AG04450 (cell line): ENCODE results near the gene DEGS2. TPM values are rescaled to one million over a fixed set of nuclear protein-coding genes. Genes with fewer than 3 reads are reported as not detected.
"Not testable (repeated sequence)": the region's sequence is repeated elsewhere in the genome, so short reads cannot be mapped to it uniquely, and the experiment has no call there.

ENCODE experiments used
- CTCF ChIA-PET: fragments of 300-600, 350-600 bp; formaldehyde crosslinking; extraction: SDS; loops from one replicate; lab custom pipeline; 2022; ENCODE audit warnings: antibody characterized with exemption, inconsistent platforms; lab: Charles Lee
- POLR2A ChIA-PET: fragments of 350-600 bp; formaldehyde crosslinking; extraction: SDS; loops from one replicate; lab custom pipeline; 2021; ENCODE audit warnings: antibody characterized with exemption, inconsistent platforms; lab: Yijun Ruan, JAX
- DNase-seq: peaks from one replicate; pipeline ENCODE4 v3.0.0-alpha.2; 2011; ENCODE audit warnings: low read depth, low spot score
- H3K27ac ChIP-seq: one replicate; pipeline ENCODE4 v1.5.1; 2012; ENCODE audit warnings: low read depth, low read length, control low read depth
- H3K27me3 ChIP-seq: one replicate; pipeline ENCODE4 v1.6.0; 2012; ENCODE audit warnings: low read length; ENCODE audit not compliant: control insufficient read depth, insufficient read depth
- H3K4me3 ChIP-seq: 2 replicates; pipeline ENCODE4 v1.5.1; 2011; ENCODE audit warnings: mild to moderate bottlenecking, low read depth, low read length, control low read depth
- H3K9me3 ChIP-seq: 2 replicates; pipeline ENCODE4 v1.5.1; 2012; ENCODE audit warnings: low read length; ENCODE audit not compliant: control insufficient read depth, insufficient read depth
- CTCF ChIP-seq: IDR thresholded peaks from 2 replicates; pipeline ENCODE4 v1.5.1; 2011; ENCODE audit warnings: low read depth, low read length, control low read depth, inconsistent platforms
- polyA minus RNA-seq: library from RNA; depleted of rRNA, polyadenylated mRNA; stranded (reverse); fragments of >200 nt; gene quantifications from 2 replicates; pipeline ENCODE4 v1.2.3, GENCODE V29; 2011; rRNA and poly(A)+ RNA removed
- polyA plus RNA-seq: library from polyadenylated mRNA; depleted of rRNA; stranded (reverse); fragments of >200 nt; gene quantifications from 2 replicates; pipeline ENCODE4 v1.2.3, GENCODE V29; 2011; rRNA removed

DEGS2 gene
- not detected in 2 replicates for polyA plus RNA-seq
- not detected in 2 replicates for polyA minus RNA-seq

DNA sequence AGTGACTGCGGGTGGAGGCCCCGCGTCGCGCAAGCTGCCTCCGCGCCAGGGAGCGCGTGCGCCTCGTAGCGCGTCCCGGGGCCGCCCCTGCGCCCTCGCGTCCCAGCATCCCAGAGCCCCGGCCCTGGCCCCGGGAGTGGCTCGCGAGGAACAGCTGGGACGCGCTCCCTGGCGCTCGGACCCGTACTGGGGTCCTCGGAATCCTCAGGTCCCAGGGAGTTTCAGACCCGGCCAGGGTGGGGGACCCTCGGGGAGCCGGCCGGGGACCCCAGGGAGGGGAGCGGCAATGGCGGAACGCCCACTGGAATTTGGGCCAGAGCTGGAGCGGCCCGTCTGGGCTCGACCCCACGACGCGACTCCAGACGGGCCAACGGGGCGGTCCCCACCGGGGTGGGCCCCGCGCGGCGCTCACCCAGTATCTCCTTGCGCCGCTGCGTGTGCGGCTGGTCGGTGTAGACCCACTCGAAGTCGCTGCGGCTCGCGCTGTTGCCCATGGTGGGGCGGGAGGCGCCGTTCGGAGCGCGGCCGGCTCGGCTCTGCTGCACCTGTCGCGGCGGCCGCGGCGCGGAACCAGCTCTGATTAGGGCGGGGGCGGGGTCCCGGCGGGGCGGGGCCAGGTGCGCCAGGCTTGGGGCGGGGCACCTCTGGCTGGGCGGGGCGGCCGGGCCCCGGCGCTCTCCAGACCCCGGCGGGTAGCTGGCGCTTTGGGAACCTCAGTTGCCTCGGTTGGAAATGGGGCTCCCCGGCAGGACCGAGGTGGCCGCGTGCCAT is at the start of gene DEGS2:
Gene DEGS2 (minus strand): TSS at position 552 of the 771 bp plus-strand sequence. CDS start 58 bp downstream, at position 494.
- ChIA-PET POLR2A (no interaction called here), CTCF (no interaction called here)
- no peak within 1 kb of the TSS for H3K4me3 ChIP-seq
- no peak for DNase-seq
- no peak for TF ChIP-seq CTCF
- H3K27ac ChIP-seq = no peak within 1 kb of the TSS
- H3K27me3 ChIP-seq = peaks cover 40% of the 10 kb centered on the region
- H3K9me3 ChIP-seq = peaks cover 23% of the 10 kb centered on the region

- H3K9me3 ChIP-seq, CTCF ChIA-PET, H3K27ac ChIP-seq, H3K4me3 ChIP-seq, DNase-seq, H3K27me3 ChIP-seq: not testable (repeated sequence)
- POLR2A ChIA-PET = interaction anchor here (0.6 kb wide), 1 partner anchor 12 kb away, joined by 9 read pairs; no protein-coding TSS in a partner anchor
These were observed 48.7 kb upstream of the DEGS2 start for GRCh38 chr14:100208136-100208535.

GRCh38 chr14:100207588-100207987 is 48.1 kb upstream of the DEGS2 start:
- H3K4me3 ChIP-seq, H3K27me3 ChIP-seq, H3K9me3 ChIP-seq, DNase-seq, H3K27ac ChIP-seq: not testable (repeated sequence)
- ChIA-PET CTCF (interaction anchor here (2.5 kb wide), 1 partner anchor 15 kb away, joined by 16 read pairs; no protein-coding TSS in a partner anchor), POLR2A (interaction anchor here (0.6 kb wide), 1 partner anchor 12 kb away, joined by 9 read pairs; no protein-coding TSS in a partner anchor)

DNA sequence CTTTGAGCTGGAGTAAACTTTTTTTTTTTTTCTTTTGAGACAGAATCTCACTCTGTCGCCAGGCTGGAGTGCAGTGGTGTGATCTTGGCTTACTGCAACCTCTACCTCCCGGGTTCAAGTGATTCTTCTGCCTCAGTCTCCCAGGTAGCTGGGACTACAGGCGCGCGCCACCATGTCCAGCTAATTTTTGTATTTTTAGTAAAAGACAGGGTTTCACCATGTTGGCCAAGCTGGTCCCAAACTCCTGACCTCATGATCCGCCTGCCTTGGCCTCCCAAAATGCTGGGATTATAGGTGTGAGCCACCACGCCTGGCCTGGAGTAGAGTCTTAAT is 45.4 kb upstream of the DEGS2 start:
- H3K27me3 ChIP-seq, DNase-seq, H3K27ac ChIP-seq, H3K4me3 ChIP-seq, H3K9me3 ChIP-seq, CTCF ChIA-PET: not testable (repeated sequence)
- POLR2A ChIA-PET = interaction anchor here (0.7 kb wide), 1 partner anchor 11 kb away, joined by 3 read pairs; no protein-coding TSS in a partner anchor

- Histone ChIP-seq H3K9me3 (peaks cover 6% of the 10 kb centered on the region; the same call in 1 of the 2 replicates), H3K27ac (no peak overlapping the region), H3K4me3 (no peak overlapping the region), H3K27me3 (no peaks in the 10 kb centered on the region)
- peak; percentile 37 for DNase-seq
- ChIA-PET CTCF (interaction anchor here (2.2 kb wide), 1 partner anchor 11 kb away, joined by 24 read pairs; no protein-coding TSS in a partner anchor), POLR2A (interaction anchor here (0.7 kb wide), 1 partner anchor 10 kb away, joined by 3 read pairs; no protein-coding TSS in a partner anchor)
- no peak for TF ChIP-seq CTCF
These were observed 44.8 kb upstream of the DEGS2 start for GRCh38 chr14:100203962-100204834.

- ChIA-PET CTCF (interaction anchor here (2.2 kb wide), 1 partner anchor 10 kb away, joined by 24 read pairs; no protein-coding TSS in a partner anchor), POLR2A (no interaction called here)
- DNase-seq = no peak
- Histone ChIP-seq H3K9me3 (peaks cover 6% of the 10 kb centered on the region; the same call in 1 of the 2 replicates), H3K27me3 (no peaks in the 10 kb centered on the region), H3K27ac (no peak overlapping the region), H3K4me3 (no peak overlapping the region)
- TF ChIP-seq CTCF = no peak
These were observed 43.7 kb upstream of the DEGS2 start for GRCh38 chr14:100203146-100203545.
